Measurements from ENCODE around the gene GLRX5. TPM values are rescaled to one million over a fixed set of nuclear protein-coding genes. Genes with fewer than 3 reads are reported as not detected.

GLRX5 gene
- total and polyA plus RNA-seq, 8 donors: 8.8 to 22.9 (median 14.6) TPM

DNA sequence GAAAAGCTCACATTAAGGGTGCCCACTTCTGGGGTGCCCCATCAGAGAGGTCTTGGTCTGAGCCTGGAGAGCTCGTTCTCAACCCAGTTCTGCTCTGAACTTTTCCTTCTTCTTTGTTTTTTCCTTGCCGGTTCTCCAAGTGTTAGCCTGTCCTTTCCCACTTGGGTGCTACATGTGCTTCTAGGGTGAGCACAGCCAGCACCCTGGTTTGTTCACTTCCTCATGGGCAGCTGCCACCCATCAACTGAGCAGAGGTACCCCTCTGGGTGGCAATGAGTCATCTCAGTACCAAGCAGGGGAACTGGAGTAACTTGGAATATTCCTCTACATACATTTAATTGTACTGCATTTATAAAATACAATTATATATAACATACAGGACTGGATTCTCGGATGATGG is 14.5 kb upstream of the GLRX5 start:
- TF ChIP-seq, protein P1, sequence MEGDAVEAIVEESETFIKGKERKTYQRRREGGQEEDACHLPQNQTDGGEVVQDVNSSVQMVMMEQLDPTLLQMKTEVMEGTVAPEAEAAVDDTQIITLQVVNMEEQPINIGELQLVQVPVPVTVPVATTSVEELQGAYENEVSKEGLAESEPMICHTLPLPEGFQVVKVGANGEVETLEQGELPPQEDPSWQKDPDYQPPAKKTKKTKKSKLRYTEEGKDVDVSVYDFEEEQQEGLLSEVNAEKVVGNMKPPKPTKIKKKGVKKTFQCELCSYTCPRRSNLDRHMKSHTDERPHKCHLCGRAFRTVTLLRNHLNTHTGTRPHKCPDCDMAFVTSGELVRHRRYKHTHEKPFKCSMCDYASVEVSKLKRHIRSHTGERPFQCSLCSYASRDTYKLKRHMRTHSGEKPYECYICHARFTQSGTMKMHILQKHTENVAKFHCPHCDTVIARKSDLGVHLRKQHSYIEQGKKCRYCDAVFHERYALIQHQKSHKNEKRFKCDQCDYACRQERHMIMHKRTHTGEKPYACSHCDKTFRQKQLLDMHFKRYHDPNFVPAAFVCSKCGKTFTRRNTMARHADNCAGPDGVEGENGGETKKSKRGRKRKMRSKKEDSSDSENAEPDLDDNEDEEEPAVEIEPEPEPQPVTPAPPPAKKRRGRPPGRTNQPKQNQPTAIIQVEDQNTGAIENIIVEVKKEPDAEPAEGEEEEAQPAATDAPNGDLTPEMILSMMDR (IDR thresholded peaks at IDR 0.05): no peak
- H3K27ac ChIP-seq: no peak overlapping the region
- intact Hi-C loops (cut with DNase I): loop anchor here in 1 of 3 donors (5.0 kb wide), 1 partner anchor 73 kb away; no protein-coding TSS in a partner anchor
- WGBS, 2 donors: 59 to 63% methylated on average over 3 of the region's 3 CpGs
- no peaks in the 10 kb centered on the region for H3K36me3 ChIP-seq
- no peaks in the 10 kb centered on the region for H3K9me3 ChIP-seq
- DNase-seq (no peak), FAIRE-seq (no peak), ATAC-seq (no peak)
- no peak overlapping the region for H3K4me3 ChIP-seq
- H3K4me1 ChIP-seq: peaks cover 4 to 16% (median 13%) of the 10 kb centered on the region in 3 donors
- H3K27me3 ChIP-seq: no peaks in the 10 kb centered on the region

DNA sequence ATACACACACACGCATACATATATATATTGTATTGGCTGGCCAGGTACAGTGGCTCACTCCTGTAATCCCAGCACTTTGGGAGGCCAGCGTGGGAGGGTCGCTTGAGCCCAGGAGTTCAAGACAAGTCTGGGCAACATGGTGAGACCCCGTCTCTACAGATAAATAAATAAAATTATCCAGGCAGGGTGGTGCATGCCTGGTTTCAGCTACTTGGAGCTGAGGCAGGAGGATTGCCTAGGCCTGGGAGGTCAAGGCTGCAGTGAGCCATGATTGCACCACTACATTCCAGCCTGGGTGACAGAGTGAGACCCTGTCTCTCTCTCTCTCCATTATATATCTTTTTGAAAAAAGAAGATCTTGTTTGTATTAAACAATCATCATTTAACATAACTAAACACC is 13.8 kb upstream of the GLRX5 start:
- Histone ChIP-seq H3K4me3 (no peak overlapping the region), H3K27me3 (no peaks in the 10 kb centered on the region), H3K9me3 (no peaks in the 10 kb centered on the region), H3K4me1 (peaks cover 2 to 16% (median 13%) of the 10 kb centered on the region in 3 donors), H3K36me3 (no peaks in the 10 kb centered on the region), H3K27ac (no peak overlapping the region)
- 79 to 89% methylated on average over 4 of the region's 4 CpGs for WGBS, 2 donors
- no peak for FAIRE-seq
- no peak for DNase-seq
- intact Hi-C loops (cut with DNase I): loop anchor here in 1 of 3 donors (5.0 kb wide), 1 partner anchor 74 kb away; no protein-coding TSS in a partner anchor
- TF ChIP-seq, protein P1 (IDR thresholded peaks at IDR 0.05): no peak
- no peak for ATAC-seq

DNA sequence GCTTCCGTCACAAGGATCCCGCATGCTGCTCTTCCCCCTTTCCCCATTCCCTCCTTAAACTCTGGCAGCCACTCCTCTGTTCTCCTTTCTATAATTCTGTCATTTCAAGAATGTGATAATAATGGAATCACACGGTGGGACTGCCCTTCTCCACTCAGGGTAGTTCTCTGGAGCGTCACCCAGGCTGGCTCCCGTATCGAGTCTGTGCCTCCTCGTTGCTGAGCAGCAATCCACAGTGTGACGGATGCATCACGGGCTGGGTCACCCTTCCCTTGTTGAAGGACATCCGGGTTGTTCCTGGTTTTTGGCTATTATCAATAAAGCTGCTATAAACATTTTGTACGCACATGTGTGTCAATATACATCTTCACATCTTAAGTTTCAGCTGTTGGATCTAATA is 12.7 kb upstream of the GLRX5 start:
- H3K4me3 ChIP-seq: no peak overlapping the region
- no peak for ATAC-seq
- H3K27me3 ChIP-seq: no peaks in the 10 kb centered on the region
- intact Hi-C loops (cut with DNase I): loop anchor here in 1 of 3 donors (5.0 kb wide), 1 partner anchor 75 kb away; no protein-coding TSS in a partner anchor
- no peak overlapping the region for H3K27ac ChIP-seq
- 89 to 91% methylated on average over 11 of the region's 11 CpGs for WGBS, 2 donors
- no peak for FAIRE-seq
- H3K4me1 ChIP-seq: peaks cover 0 to 16% (median 13%) of the 10 kb centered on the region in 3 donors
- H3K9me3 ChIP-seq: no peaks in the 10 kb centered on the region
- no peak for DNase-seq
- TF ChIP-seq, protein P1 (IDR thresholded peaks at IDR 0.05): no peak
- no peaks in the 10 kb centered on the region for H3K36me3 ChIP-seq

DNA sequence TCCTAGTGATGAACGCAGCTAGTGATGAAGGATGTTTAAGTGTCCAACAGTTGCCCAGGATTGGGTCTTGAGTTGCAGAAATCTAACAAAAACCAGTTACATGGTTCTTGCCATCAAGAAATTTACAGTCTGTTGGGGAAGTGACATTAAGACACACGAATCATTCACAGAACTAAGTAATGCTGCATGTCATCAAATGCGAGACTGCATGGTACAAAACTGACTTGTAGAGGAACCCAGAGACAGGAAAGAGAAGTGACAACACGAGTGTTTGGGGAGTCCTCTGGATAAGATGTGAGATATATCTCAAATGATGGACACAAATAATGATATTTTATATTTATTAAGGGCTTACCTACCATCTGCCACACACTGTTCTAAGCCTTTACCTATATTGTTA is 12.3 kb upstream of the GLRX5 start:
- no peaks in the 10 kb centered on the region for H3K9me3 ChIP-seq
- 87 to 95% methylated on average over 4 of the region's 4 CpGs for WGBS, 2 donors
- FAIRE-seq: no peak
- no peak for DNase-seq
- H3K4me3 ChIP-seq: no peak overlapping the region
- TF ChIP-seq, protein P1 (IDR thresholded peaks at IDR 0.05): no peak
- intact Hi-C loops (cut with DNase I): loop anchor here in 1 of 3 donors (5.0 kb wide), 1 partner anchor 75 kb away; no protein-coding TSS in a partner anchor
- H3K4me1 ChIP-seq: peaks cover 0 to 16% (median 13%) of the 10 kb centered on the region in 3 donors
- no peak overlapping the region for H3K27ac ChIP-seq
- no peaks in the 10 kb centered on the region for H3K36me3 ChIP-seq
- ATAC-seq: no peak
- no peaks in the 10 kb centered on the region for H3K27me3 ChIP-seq

DNA sequence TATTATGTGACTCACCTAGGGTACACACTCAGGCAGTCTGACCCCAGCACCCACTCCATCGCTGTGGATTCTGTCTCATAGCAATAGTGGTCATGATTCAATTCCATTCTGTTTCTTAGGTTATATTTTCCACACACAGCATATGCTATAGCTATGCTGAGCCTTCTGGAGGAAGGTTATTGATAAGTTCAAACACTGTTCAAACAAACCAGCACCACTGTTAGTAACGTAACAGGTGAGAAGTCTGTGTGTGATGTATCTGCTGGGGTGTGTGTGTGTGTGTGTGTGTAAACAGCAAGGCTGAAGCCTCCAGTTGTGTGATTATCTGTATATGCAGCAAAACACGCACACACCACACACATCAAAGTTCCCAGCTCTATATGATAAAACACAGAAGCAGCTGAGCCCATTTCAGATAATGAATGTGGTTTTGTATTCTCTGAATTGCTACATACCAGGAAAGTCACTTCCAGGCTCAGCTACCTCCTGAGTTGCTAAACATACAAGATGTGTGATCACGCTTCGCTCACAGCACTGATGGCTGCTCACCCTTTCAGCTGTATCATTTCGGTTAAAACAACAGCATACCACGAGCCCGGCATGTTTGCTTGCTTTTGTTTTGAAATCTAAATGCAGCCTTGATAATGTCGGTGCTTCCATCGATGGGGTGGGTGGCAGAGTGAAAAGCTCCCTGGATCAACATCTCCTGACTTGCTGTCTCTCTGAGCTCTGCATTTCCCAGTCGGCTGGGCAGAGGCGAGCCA is 11.6 kb upstream of the GLRX5 start:
- 31 to 36% methylated on average over 12 of the region's 12 CpGs for whole genome bisulfite sequencing, 2 donors
- H3K27me3 ChIP-seq: no peaks in the 10 kb centered on the region
- no peaks in the 10 kb centered on the region for H3K36me3 ChIP-seq
- TF ChIP-seq, protein P1 (IDR thresholded peaks at IDR 0.05): no peak
- H3K4me3 ChIP-seq: peak overlapping the region in 1 of 4 donors; percentile 5
- H3K4me1 ChIP-seq: peaks cover 0 to 16% (median 13%) of the 10 kb centered on the region in 3 donors
- H3K27ac ChIP-seq: peak overlapping the region in 1 of 4 donors; percentile 28
- intact Hi-C loops (cut with DNase I): loop anchor here in 1 of 3 donors (5.0 kb wide), 1 partner anchor 76 kb away; no protein-coding TSS in a partner anchor
- FAIRE-seq (no peak), DNase-seq (no peak), ATAC-seq (peak in 3 of 4 donors; percentile 4 to 36 (median 17))
- H3K9me3 ChIP-seq: no peaks in the 10 kb centered on the region
